Endodermal cell (in vitro differentiated cells): ENCODE measurements around the gene TTC1. TPM values are rescaled to one million over a fixed set of nuclear protein-coding genes. Genes with fewer than 3 reads are reported as not detected.
A peak's percentile ranks its signal among the peaks of the same experiment; 100 is the strongest.

ENCODE experiments used
- DNase-seq: peaks from one replicate; pipeline ENCODE4 v3.0.0-alpha.2; 2017
- H3K27ac ChIP-seq: 2 replicates; pipeline ENCODE4 v1.5.1; 2013; ENCODE audit warnings: mild to moderate bottlenecking, low read depth, low read length, moderate library complexity
- H3K27me3 ChIP-seq: 2 replicates; pipeline ENCODE4 v1.6.1; 2013; ENCODE audit warnings: mild to moderate bottlenecking, low read length, moderate library complexity; ENCODE audit not compliant: insufficient read depth, control insufficient read depth, poor library complexity, severe bottlenecking
- H3K36me3 ChIP-seq: 2 replicates; pipeline ENCODE4 v1.7.0; 2013; ENCODE audit warnings: mild to moderate bottlenecking, low read length, moderate library complexity; ENCODE audit not compliant: control insufficient read depth, insufficient read depth
- H3K4me1 ChIP-seq: one replicate; pipeline ENCODE4 v1.7.0; 2013; ENCODE audit warnings: low read length; ENCODE audit not compliant: control insufficient read depth, insufficient read depth
- H3K4me3 ChIP-seq: 2 replicates; pipeline ENCODE4 v1.5.1; 2013; ENCODE audit warnings: mild to moderate bottlenecking, low read length, moderate library complexity
- H3K9ac ChIP-seq: 2 replicates; pipeline ENCODE4 v1.6.1; 2013; ENCODE audit warnings: mild to moderate bottlenecking, low read length, moderate library complexity; ENCODE audit not compliant: poor library complexity, severe bottlenecking; ENCODE audit errors: extremely low read depth
- H3K9me3 ChIP-seq: 2 replicates; pipeline ENCODE4 v1.6.1; 2013; ENCODE audit warnings: mild to moderate bottlenecking, low read length, moderate library complexity; ENCODE audit not compliant: control insufficient read depth
- H3K27ac Mint-ChIP-seq: 2 replicates; pipeline ENCODE4 v1.8.0; 2020; ENCODE audit warnings: mixed read lengths
- H3K27me3 Mint-ChIP-seq: 2 replicates; pipeline ENCODE4 v1.8.0; 2021; ENCODE audit warnings: mild to moderate bottlenecking, mixed read lengths; ENCODE audit not compliant: insufficient read depth
- H3K36me3 Mint-ChIP-seq: 2 replicates; pipeline ENCODE4 v1.8.0; 2020; ENCODE audit warnings: low read depth, mixed read lengths
- H3K4me1 Mint-ChIP-seq: 2 replicates; pipeline ENCODE4 v1.8.0; 2020; ENCODE audit warnings: mixed read lengths
- H3K4me3 Mint-ChIP-seq: 2 replicates; pipeline ENCODE4 v1.8.0; 2020; ENCODE audit warnings: mild to moderate bottlenecking, moderate library complexity, mixed read lengths
- H3K9me3 Mint-ChIP-seq: 2 replicates; pipeline ENCODE4 v1.8.0; 2020; ENCODE audit warnings: mild to moderate bottlenecking, mixed read lengths
- WGBS, 2 experiments: methylation state at CpG; one replicate each; pipeline versions ENCODE4 v1.1.5 to v1.1.7; 2013; ENCODE audit warnings: missing lambda C conversion rate in 2 of 2, mixed read lengths in 1 of 2; ENCODE audit not compliant: insufficient coverage in 1 of 2, insufficient read length in 1 of 2; 5-methylcytosine and 5-hydroxymethylcytosine counted together
- total RNA-seq, 2 donors: library from RNA; stranded (reverse); fragmentation: NEBNext Ultra II Directional in 1 of 2; extraction: Animal tissue kit (Norgen Biotek cat#: 25700) in 1 of 2; gene quantifications; 2 replicates in 1 of 2; 3 replicates in 1 of 2; pipeline ENCODE4 v1.2.1, GENCODE V29; 2021
- TF ChIP-seq, protein P1 (sequence below): fragments of 200-600 bp; sonication (generic); conservative IDR thresholded peaks from 2 replicates; pipeline ENCODE4 v1.5.0; 2021; ENCODE audit warnings: antibody characterized with exemption, mild to moderate bottlenecking

TTC1 gene
- total RNA-seq, 2 donors from 2014 or later, result 59.8 to 72.3 TPM

- Histone ChIP-seq H3K27me3 (no peaks in the 10 kb centered on the region), H3K9me3 (no peaks in the 10 kb centered on the region), H3K4me3 (no peak overlapping the region), H3K4me1 (no peaks in the 10 kb centered on the region), H3K9ac (no peak overlapping the region), H3K36me3 (peaks cover 29% of the 10 kb centered on the region), H3K27ac (no peak overlapping the region)
- peaks cover 10% of the 10 kb centered on the region for H3K4me1 Mint-ChIP-seq
- TF ChIP-seq, protein P1, sequence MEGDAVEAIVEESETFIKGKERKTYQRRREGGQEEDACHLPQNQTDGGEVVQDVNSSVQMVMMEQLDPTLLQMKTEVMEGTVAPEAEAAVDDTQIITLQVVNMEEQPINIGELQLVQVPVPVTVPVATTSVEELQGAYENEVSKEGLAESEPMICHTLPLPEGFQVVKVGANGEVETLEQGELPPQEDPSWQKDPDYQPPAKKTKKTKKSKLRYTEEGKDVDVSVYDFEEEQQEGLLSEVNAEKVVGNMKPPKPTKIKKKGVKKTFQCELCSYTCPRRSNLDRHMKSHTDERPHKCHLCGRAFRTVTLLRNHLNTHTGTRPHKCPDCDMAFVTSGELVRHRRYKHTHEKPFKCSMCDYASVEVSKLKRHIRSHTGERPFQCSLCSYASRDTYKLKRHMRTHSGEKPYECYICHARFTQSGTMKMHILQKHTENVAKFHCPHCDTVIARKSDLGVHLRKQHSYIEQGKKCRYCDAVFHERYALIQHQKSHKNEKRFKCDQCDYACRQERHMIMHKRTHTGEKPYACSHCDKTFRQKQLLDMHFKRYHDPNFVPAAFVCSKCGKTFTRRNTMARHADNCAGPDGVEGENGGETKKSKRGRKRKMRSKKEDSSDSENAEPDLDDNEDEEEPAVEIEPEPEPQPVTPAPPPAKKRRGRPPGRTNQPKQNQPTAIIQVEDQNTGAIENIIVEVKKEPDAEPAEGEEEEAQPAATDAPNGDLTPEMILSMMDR, result no peak
- WGBS, 2 experiments, result 95 to 100% methylated on average over 2 of the region's 2 CpGs
- H3K27me3 Mint-ChIP-seq, result no peaks in the 10 kb centered on the region
- no peak overlapping the region for H3K27ac Mint-ChIP-seq
- no peak for DNase-seq
- H3K36me3 Mint-ChIP-seq, result peaks cover 15% of the 10 kb centered on the region
- no peaks in the 10 kb centered on the region for H3K9me3 Mint-ChIP-seq
- H3K4me3 Mint-ChIP-seq, result no peak overlapping the region
These were observed 68.1 kb downstream of the TTC1 start for GRCh38 chr5:160076997-160077396.

GRCh38 chr5:160079753-160080152 lies 70.8 kb downstream of the TTC1 start:
- Histone ChIP-seq H3K4me3 (no peak overlapping the region), H3K27me3 (no peaks in the 10 kb centered on the region), H3K4me1 (no peaks in the 10 kb centered on the region), H3K9me3 (no peaks in the 10 kb centered on the region), H3K27ac (no peak overlapping the region), H3K36me3 (peaks cover 29% of the 10 kb centered on the region), H3K9ac (no peak overlapping the region)
- Mint-ChIP-seq H3K9me3 (no peaks in the 10 kb centered on the region), H3K27me3 (no peaks in the 10 kb centered on the region), H3K27ac (no peak overlapping the region), H3K4me3 (no peak overlapping the region), H3K36me3 (peaks cover 11% of the 10 kb centered on the region), H3K4me1 (peaks cover 10% of the 10 kb centered on the region)
- TF ChIP-seq, protein P1, result no peak
- WGBS, 2 experiments, result 99% methylated on average over 2 of the region's 2 CpGs; no CpG with 5 or more reads in 1 of the 2 experiments
- DNase-seq, result no peak

DNA sequence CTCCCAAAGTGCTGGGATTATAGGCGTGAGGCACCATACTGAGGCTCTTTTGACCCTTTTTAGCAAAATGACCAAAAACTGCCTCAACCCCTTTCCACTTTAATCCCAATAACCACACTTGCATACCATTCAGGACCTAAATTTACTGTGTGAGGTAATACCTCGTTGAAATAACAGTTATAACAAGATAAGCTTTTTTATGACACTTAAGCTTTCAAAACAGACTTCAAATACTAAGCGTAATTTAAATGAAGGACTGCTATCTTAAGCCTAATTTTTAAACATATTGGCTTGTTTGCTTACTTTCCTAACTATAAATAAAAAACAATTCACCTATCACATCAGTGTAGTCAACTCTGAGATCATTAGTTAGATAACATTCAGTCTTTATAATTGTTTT lies 72.6 kb downstream of the TTC1 start:
- Mint-ChIP-seq H3K4me3 (no peak overlapping the region), H3K27me3 (no peaks in the 10 kb centered on the region), H3K4me1 (peaks cover 10% of the 10 kb centered on the region), H3K36me3 (peaks cover 8% of the 10 kb centered on the region), H3K9me3 (no peaks in the 10 kb centered on the region), H3K27ac (peak overlapping the region; percentile 93)
- Histone ChIP-seq H3K9ac (peak overlapping the region; percentile 18), H3K9me3 (no peaks in the 10 kb centered on the region), H3K4me3 (no peak overlapping the region), H3K4me1 (no peaks in the 10 kb centered on the region), H3K27ac (no peak overlapping the region), H3K36me3 (peaks cover 25% of the 10 kb centered on the region), H3K27me3 (no peaks in the 10 kb centered on the region)
- TF ChIP-seq, protein P1, result no peak
- WGBS, 2 experiments, result 84 to 86% methylated on average over 3 of the region's 3 CpGs
- DNase-seq, result no peak
